ENCODE data around the gene GTPBP3. TPM values are rescaled to one million over a fixed set of nuclear protein-coding genes. Genes with fewer than 3 reads are reported as not detected.
A peak's percentile ranks its signal among the peaks of the same experiment; 100 is the strongest.

The GTPBP3 gene
- total and polyA plus RNA-seq, 9 of the 15 experiments (the other 6 are each of a cell fraction or from before 2014, with no cell fraction given): 4.9 to 124 (median 22.6) TPM

- no peak for TF ChIP-seq TRIM25 (IDR thresholded peaks at IDR 0.05; ENCODE audit: borderline replicate concordance)
- peak; percentile 64; the same call in 1 of the 2 replicates for TF ChIP-seq MGA (IDR thresholded peaks at IDR 0.05)
- no peak for TF ChIP-seq STAT5A (IDR thresholded peaks at IDR 0.05; ENCODE audit: borderline replicate concordance, low read length)
- TF ChIP-seq, protein P1, sequence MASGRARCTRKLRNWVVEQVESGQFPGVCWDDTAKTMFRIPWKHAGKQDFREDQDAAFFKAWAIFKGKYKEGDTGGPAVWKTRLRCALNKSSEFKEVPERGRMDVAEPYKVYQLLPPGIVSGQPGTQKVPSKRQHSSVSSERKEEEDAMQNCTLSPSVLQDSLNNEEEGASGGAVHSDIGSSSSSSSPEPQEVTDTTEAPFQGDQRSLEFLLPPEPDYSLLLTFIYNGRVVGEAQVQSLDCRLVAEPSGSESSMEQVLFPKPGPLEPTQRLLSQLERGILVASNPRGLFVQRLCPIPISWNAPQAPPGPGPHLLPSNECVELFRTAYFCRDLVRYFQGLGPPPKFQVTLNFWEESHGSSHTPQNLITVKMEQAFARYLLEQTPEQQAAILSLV (tag; IDR thresholded peaks at IDR 0.05): no peak
- TF ChIP-seq ZNF75A (CRISPR knock-in tag; IDR thresholded peaks at IDR 0.05): no peak
- no peak for TF ChIP-seq YY1 (IDR thresholded peaks at IDR 0.05; ENCODE audit: borderline replicate concordance in 1 of 3, control insufficient read depth in 1 of 3, extremely low read depth in 1 of 3, insufficient read depth in 3 of 3, insufficient read length in 1 of 3, insufficient replicate concordance in 2 of 3, low read depth in 1 of 3, low read length in 2 of 3)
- TF ChIP-seq ZNF133 (CRISPR knock-in tag; IDR thresholded peaks at IDR 0.05): no peak
- no peak for TF ChIP-seq MYNN (IDR thresholded peaks at IDR 0.05)
- no peak for TF ChIP-seq MYNN (CRISPR knock-in tag; IDR thresholded peaks at IDR 0.05)
- no peak for TF ChIP-seq ELF2 (CRISPR knock-in tag; IDR thresholded peaks at IDR 0.05)
- no peak for TF ChIP-seq ZZZ3 (IDR thresholded peaks at IDR 0.05)
- no peak for TF ChIP-seq TGIF2 (CRISPR knock-in tag; IDR thresholded peaks at IDR 0.05)
- no peak for TF ChIP-seq ZNF41 (CRISPR knock-in tag; conservative IDR thresholded peaks at IDR 0.05)
Observed at GRCh38 chr19:17351815-17352435, 14.6 kb downstream of the GTPBP3 start (continued).
